ENCODE data around the gene FOXO3. TPM values are rescaled to one million over a fixed set of nuclear protein-coding genes. Genes with fewer than 3 reads are reported as not detected.

Gene FOXO3
- total and polyA plus RNA-seq, 2 donors (not counting 1 experiment from before 2014, with no cell fraction given), result 49.5 to 63.9 TPM

DNA sequence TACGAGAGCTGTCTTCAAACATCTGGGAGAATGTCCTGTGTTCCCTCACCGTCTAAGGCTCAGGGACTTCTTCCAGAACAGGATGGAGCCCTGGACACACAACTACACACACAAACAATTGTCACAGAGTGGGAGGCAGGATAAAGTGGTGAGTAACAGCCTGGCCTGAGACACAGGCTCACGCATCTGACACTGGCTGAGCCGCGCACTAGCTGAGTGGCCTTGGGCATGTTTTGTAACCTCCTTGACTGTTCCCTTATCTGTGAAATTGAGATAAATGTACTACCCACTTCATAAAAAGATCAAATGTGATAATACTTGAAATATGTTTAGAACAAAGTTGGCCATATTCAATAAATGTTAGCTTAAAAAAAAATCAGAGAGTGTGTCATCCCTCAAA is 155.1 kb downstream of the FOXO3 start:
- Histone ChIP-seq H4K20me1 (ENCODE audit: control insufficient read depth, extremely low read depth, insufficient read depth, low read length) (no peaks in the 10 kb centered on the region), H3K4me3 (replicated peaks in 1 of 4; ENCODE audit: control extremely low read depth in 1 of 4, insufficient read depth in 1 of 4, low read depth in 3 of 4, low read length in 4 of 4) (no peak overlapping the region), H2AFZ (ENCODE audit: low read length) (no peak overlapping the region), H3K27me3 (ENCODE audit: control insufficient read depth, insufficient read depth, low read length) (no peaks in the 10 kb centered on the region), H3K9ac (ENCODE audit: insufficient read depth, low read length) (no peak overlapping the region), H3K4me2 (ENCODE audit: extremely low read depth, insufficient read depth, low read length) (no peak overlapping the region), H3K4me1 (ENCODE audit: control insufficient read depth, extremely low read depth, insufficient read depth, low read length) (peaks cover 7% of the 10 kb centered on the region), H3K27ac (ENCODE audit: insufficient read depth, low read length) (no peak overlapping the region), H3K36me3 (ENCODE audit: control insufficient read depth, insufficient read depth, low read length) (no peaks in the 10 kb centered on the region), H3K9me3 (ENCODE audit: control insufficient read depth, insufficient read depth, low read depth, low read length) (no peaks in the 10 kb centered on the region), H3K79me2 (ENCODE audit: control insufficient read depth, insufficient read depth, low read length) (no peaks in the 10 kb centered on the region)
- peak in 1 of 2 donors; percentile 28 for DNase-seq (ENCODE audit: low read depth in 2 of 2)
- TF ChIP-seq EZH2 (IDR thresholded peaks at IDR 0.05; ENCODE audit: low read length, missing control alignments), result no peak
- TF ChIP-seq, protein P1, sequence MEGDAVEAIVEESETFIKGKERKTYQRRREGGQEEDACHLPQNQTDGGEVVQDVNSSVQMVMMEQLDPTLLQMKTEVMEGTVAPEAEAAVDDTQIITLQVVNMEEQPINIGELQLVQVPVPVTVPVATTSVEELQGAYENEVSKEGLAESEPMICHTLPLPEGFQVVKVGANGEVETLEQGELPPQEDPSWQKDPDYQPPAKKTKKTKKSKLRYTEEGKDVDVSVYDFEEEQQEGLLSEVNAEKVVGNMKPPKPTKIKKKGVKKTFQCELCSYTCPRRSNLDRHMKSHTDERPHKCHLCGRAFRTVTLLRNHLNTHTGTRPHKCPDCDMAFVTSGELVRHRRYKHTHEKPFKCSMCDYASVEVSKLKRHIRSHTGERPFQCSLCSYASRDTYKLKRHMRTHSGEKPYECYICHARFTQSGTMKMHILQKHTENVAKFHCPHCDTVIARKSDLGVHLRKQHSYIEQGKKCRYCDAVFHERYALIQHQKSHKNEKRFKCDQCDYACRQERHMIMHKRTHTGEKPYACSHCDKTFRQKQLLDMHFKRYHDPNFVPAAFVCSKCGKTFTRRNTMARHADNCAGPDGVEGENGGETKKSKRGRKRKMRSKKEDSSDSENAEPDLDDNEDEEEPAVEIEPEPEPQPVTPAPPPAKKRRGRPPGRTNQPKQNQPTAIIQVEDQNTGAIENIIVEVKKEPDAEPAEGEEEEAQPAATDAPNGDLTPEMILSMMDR (conservative IDR thresholded peaks at IDR 0.05 in 1 of 2, IDR thresholded peaks at IDR 0.05 in 1 of 2; ENCODE audit: low read depth in 1 of 2, low read length in 2 of 2), result no peak

DNA sequence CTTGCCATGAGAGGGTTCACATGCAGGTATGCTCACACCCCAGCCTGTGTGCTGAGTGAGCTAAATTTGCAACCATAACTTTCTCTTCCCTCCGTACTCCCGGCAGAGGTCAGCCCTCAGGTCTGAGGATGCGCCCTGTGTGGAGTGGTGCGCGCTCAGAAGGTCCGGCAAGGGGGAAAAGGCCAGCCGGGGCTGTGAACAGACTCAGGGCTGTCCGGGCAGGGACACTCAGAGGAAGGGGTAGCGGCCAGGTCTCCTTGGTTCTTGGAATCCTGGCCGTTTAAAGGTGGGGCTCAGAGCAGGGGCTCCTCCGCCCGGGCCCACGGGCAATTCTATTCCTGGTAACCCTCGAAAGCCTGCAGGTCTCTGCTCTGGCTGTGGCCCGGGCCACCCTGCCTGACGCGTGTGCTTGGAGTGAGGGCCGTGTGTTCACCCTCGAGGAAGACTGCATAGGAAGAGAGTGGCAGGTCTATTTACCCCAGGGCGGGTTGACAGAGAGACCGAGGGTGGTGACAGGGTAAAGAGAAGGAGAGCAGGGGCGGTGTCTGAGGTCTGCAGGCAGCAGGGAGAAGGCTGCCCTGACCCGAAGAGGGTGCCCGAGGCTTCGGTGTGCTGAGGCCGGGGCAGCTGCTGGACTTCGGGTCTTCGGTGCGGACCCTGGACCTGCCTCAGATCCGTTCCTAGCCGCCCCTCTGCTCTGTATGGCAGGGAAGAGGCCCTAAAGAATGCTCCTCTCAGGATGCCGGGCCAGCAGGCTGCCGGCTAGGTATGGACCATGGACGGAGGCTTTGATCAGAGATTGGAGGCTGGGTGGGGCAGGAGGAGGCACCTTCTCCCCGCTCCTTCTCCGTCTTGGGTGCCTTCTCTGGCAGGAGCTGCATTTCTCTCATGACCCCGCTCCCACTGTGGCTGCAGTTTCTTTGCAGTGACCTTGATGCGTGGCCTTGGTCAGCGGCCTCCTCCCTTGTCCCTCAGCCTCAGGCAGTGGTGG is 156.4 kb downstream of the FOXO3 start:
- no peak overlapping the region for H2AFZ ChIP-seq (ENCODE audit: low read length)
- H3K27me3 ChIP-seq (ENCODE audit: control insufficient read depth, insufficient read depth, low read length), result no peaks in the 10 kb centered on the region
- peaks cover 7% of the 10 kb centered on the region for H3K4me1 ChIP-seq (ENCODE audit: control insufficient read depth, extremely low read depth, insufficient read depth, low read length)
- no peaks in the 10 kb centered on the region for H3K9me3 ChIP-seq (ENCODE audit: control insufficient read depth, insufficient read depth, low read depth, low read length)
- H3K4me3 ChIP-seq (replicated peaks in 1 of 4; ENCODE audit: control extremely low read depth in 1 of 4, insufficient read depth in 1 of 4, low read depth in 3 of 4, low read length in 4 of 4), result no peak overlapping the region
- no peak for TF ChIP-seq EZH2 (IDR thresholded peaks at IDR 0.05; ENCODE audit: low read length, missing control alignments)
- TF ChIP-seq, protein P1 (conservative IDR thresholded peaks at IDR 0.05 in 1 of 2, IDR thresholded peaks at IDR 0.05 in 1 of 2; ENCODE audit: low read depth in 1 of 2, low read length in 2 of 2), result no peak
- H3K4me2 ChIP-seq (ENCODE audit: extremely low read depth, insufficient read depth, low read length), result no peak overlapping the region
- no peaks in the 10 kb centered on the region for H4K20me1 ChIP-seq (ENCODE audit: control insufficient read depth, extremely low read depth, insufficient read depth, low read length)
- H3K27ac ChIP-seq (ENCODE audit: insufficient read depth, low read length), result no peak overlapping the region
- no peaks in the 10 kb centered on the region for H3K79me2 ChIP-seq (ENCODE audit: control insufficient read depth, insufficient read depth, low read length)
- DNase-seq (ENCODE audit: low read depth in 2 of 2), result no peak
- no peaks in the 10 kb centered on the region for H3K36me3 ChIP-seq (ENCODE audit: control insufficient read depth, insufficient read depth, low read length)
- no peak overlapping the region for H3K9ac ChIP-seq (ENCODE audit: insufficient read depth, low read length)

DNA sequence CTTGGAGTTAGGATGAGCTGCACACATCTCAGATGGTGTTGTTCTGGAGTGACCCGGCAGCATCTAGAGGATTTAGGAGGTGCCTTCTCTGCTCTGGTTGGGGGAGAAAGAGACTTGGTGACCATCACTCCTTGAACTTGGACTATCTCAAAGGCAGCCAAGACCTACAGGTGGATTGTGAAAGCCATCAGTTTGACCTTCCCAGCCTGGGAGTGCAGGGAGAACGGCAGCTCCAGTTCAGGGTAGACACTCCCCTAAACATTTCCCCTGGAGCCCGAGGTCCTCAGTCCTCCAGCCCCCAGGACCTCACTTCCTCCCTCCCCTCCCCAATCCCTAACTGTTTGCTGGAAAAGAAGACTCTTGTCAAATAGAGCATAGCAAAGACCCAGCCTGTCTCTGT is 158.8 kb downstream of the FOXO3 start:
- Histone ChIP-seq H3K4me1 (ENCODE audit: control insufficient read depth, extremely low read depth, insufficient read depth, low read length) (peaks cover 4% of the 10 kb centered on the region), H3K36me3 (ENCODE audit: control insufficient read depth, insufficient read depth, low read length) (no peaks in the 10 kb centered on the region), H3K4me3 (replicated peaks in 1 of 4; ENCODE audit: control extremely low read depth in 1 of 4, insufficient read depth in 1 of 4, low read depth in 3 of 4, low read length in 4 of 4) (no peak overlapping the region), H3K9ac (ENCODE audit: insufficient read depth, low read length) (no peak overlapping the region), H3K4me2 (ENCODE audit: extremely low read depth, insufficient read depth, low read length) (no peak overlapping the region), H2AFZ (ENCODE audit: low read length) (no peak overlapping the region), H3K9me3 (ENCODE audit: control insufficient read depth, insufficient read depth, low read depth, low read length) (no peaks in the 10 kb centered on the region), H4K20me1 (ENCODE audit: control insufficient read depth, extremely low read depth, insufficient read depth, low read length) (no peaks in the 10 kb centered on the region), H3K79me2 (ENCODE audit: control insufficient read depth, insufficient read depth, low read length) (no peaks in the 10 kb centered on the region), H3K27ac (ENCODE audit: insufficient read depth, low read length) (no peak overlapping the region), H3K27me3 (ENCODE audit: control insufficient read depth, insufficient read depth, low read length) (no peaks in the 10 kb centered on the region)
- DNase-seq (ENCODE audit: low read depth in 2 of 2), result no peak
- TF ChIP-seq EZH2 (IDR thresholded peaks at IDR 0.05; ENCODE audit: low read length, missing control alignments), result no peak
- TF ChIP-seq, protein P1 (conservative IDR thresholded peaks at IDR 0.05 in 1 of 2, IDR thresholded peaks at IDR 0.05 in 1 of 2; ENCODE audit: low read depth in 1 of 2, low read length in 2 of 2), result no peak
